Calu3 (cell line): ENCODE measurements around the gene GSX2. TPM values are rescaled to one million over a fixed set of nuclear protein-coding genes. Genes with fewer than 3 reads are reported as not detected.
A peak's percentile ranks its signal among the peaks of the same experiment; 100 is the strongest.

Experiments
- BruUV-seq: library from RNA; stranded (reverse); fragments of 400-500 nt; replicated peaks from 2 replicates; lab custom pipeline; 2021; lab: Mats Ljungman, UMichigan
- CTCF ChIA-PET: fragments of 300-600 bp; sonication (Branson Sonifier 250); formaldehyde crosslinking; loops from one replicate; lab custom pipeline; 2022; ENCODE audit warnings: antibody characterized with exemption; lab: Charles Lee
- DNase-seq: peaks from one replicate; pipeline ENCODE4 v3.0.0; 2022
- H3K27ac Mint-ChIP-seq: one replicate; pipeline ENCODE4 v1.8.0; 2022; ENCODE audit warnings: mixed read lengths; ENCODE audit not compliant: unreplicated experiment
- H3K27me3 Mint-ChIP-seq: one replicate; pipeline ENCODE4 v1.8.0; 2022; ENCODE audit warnings: mixed read lengths; ENCODE audit not compliant: unreplicated experiment
- H3K36me3 Mint-ChIP-seq: one replicate; pipeline ENCODE4 v1.8.0; 2022; ENCODE audit warnings: mild to moderate bottlenecking, moderate library complexity, mixed read lengths; ENCODE audit not compliant: insufficient read depth, unreplicated experiment
- H3K4me1 Mint-ChIP-seq: one replicate; pipeline ENCODE4 v1.8.0; 2022; ENCODE audit warnings: mild to moderate bottlenecking, low read depth, mixed read lengths; ENCODE audit not compliant: unreplicated experiment
- H3K4me3 Mint-ChIP-seq: one replicate; pipeline ENCODE4 v1.8.0; 2022; ENCODE audit warnings: mild to moderate bottlenecking, low read depth, moderate library complexity, mixed read lengths; ENCODE audit not compliant: unreplicated experiment
- H3K9me3 Mint-ChIP-seq: one replicate; pipeline ENCODE4 v1.8.0; 2022; ENCODE audit warnings: low read depth, mixed read lengths; ENCODE audit not compliant: unreplicated experiment
- intact Hi-C: fragments of 100-400 bp; cut with micrococcal nuclease; formaldehyde crosslinking; loops from one replicate; pipeline ENCODE4 v1.10.0; 2022; ENCODE audit not compliant: unreplicated experiment
- total RNA-seq: library from RNA; stranded (reverse); gene quantifications from 2 replicates; pipeline ENCODE4 v1.2.3, GENCODE V29; 2022
- TF ChIP-seq, protein P1 (sequence below): fragments of 200-600 bp; IDR thresholded peaks from one replicate; pipeline ENCODE4 v1.8.0; 2022; ENCODE audit warnings: antibody characterized with exemption; ENCODE audit not compliant: unreplicated experiment

The GSX2 gene
- total RNA-seq, 1 experiment from 2014 or later, result not detected

DNA sequence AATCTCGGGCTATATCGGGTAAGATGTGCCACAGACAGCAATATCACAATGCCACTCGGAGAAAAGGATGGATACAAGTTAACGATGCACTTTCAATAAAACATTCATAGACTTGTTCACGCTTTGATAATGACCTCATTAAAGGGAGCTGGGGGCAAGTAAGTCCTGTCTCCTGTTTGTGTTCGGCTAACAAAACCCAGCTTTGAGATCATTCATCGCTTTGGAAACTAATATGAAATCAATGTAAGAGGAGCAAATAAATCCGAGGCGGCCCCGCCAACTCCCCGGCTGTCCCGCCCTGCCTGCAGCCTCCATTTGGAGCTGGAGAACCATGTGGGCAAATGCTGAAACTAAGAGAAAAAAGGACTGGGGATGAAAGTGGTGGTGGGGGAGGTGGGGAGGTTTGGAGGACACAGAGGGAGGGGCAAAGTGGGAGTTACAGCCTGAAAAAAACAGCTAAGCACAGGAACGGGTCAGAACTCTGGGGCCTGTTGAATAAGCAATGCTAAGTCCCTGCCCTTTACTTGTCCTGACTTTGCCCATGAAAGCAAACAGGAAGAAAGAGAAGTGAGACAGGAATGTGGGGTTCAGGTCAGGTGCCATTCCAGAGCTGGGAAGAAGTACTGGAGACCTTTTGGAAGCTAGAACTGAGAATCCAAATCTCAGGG lies 3.5 kb upstream of the GSX2 start:
- no peak for DNase-seq
- Mint-ChIP-seq H3K4me1 (peaks cover 11% of the 10 kb centered on the region), H3K36me3 (peaks cover 7% of the 10 kb centered on the region), H3K27ac (no peak overlapping the region), H3K27me3 (peaks cover 57% of the 10 kb centered on the region), H3K4me3 (no peak overlapping the region), H3K9me3 (no peaks in the 10 kb centered on the region)
- CTCF ChIA-PET, result no interaction called here
- TF ChIP-seq, protein P1, sequence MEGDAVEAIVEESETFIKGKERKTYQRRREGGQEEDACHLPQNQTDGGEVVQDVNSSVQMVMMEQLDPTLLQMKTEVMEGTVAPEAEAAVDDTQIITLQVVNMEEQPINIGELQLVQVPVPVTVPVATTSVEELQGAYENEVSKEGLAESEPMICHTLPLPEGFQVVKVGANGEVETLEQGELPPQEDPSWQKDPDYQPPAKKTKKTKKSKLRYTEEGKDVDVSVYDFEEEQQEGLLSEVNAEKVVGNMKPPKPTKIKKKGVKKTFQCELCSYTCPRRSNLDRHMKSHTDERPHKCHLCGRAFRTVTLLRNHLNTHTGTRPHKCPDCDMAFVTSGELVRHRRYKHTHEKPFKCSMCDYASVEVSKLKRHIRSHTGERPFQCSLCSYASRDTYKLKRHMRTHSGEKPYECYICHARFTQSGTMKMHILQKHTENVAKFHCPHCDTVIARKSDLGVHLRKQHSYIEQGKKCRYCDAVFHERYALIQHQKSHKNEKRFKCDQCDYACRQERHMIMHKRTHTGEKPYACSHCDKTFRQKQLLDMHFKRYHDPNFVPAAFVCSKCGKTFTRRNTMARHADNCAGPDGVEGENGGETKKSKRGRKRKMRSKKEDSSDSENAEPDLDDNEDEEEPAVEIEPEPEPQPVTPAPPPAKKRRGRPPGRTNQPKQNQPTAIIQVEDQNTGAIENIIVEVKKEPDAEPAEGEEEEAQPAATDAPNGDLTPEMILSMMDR, result no peak
- no TSS peak for BruUV-seq
- intact Hi-C loops, result no loop called here

DNA sequence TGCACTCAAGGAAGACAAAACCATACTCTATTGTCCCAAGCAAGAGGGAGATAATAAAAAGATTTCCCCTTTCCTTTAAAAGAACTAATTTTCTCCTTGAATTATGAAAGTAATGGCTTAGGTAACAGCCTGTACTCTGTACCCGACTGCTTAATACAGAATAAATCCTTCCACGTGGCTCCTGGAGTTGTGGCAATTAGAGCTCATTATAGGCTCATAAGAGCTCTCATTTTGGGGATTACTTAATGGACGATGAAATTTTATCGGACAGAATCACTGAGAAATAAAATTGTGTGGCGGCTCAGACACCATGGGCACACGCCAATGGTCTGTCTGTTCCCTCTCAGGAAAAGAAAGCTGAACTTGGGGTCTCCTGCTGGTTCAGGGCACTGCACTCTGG lies 2.8 kb upstream of the GSX2 start:
- Mint-ChIP-seq H3K4me3 (no peak overlapping the region), H3K4me1 (peaks cover 5% of the 10 kb centered on the region), H3K9me3 (no peaks in the 10 kb centered on the region), H3K36me3 (peaks cover under 1% of the 10 kb centered on the region), H3K27me3 (peaks cover 64% of the 10 kb centered on the region), H3K27ac (no peak overlapping the region)
- no TSS peak for BruUV-seq
- intact Hi-C loops, result no loop called here
- CTCF ChIA-PET, result no interaction called here
- TF ChIP-seq, protein P1, result no peak
- DNase-seq, result no peak

DNA sequence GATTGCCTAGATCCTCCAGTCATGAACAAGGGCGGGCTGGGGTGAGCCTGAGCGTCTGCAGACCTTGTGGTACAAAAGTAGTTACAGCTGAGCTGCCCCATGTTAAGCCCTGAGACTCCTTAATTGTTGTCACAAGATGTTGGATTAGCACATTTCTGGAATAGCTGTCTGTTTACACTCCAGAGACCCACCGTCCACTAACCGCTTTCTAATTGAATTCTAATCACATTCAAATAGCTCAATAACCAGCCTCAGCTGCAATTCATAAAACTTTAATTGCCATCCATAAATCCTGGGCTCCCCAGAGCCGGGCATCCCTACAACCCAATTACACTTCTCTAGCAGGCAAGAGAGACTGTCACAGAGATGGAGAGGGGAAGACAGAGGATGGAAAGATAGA lies 1.6 kb upstream of the GSX2 start:
- no peak overlapping the region for H3K27ac Mint-ChIP-seq
- peaks cover 76% of the 10 kb centered on the region for H3K27me3 Mint-ChIP-seq
- H3K4me3 Mint-ChIP-seq, result no peak overlapping the region
- no TSS peak for BruUV-seq
- no peak for DNase-seq
- no peaks in the 10 kb centered on the region for H3K9me3 Mint-ChIP-seq
- intact Hi-C loops, result no loop called here
- CTCF ChIA-PET, result no interaction called here
- H3K4me1 Mint-ChIP-seq, result peaks cover 5% of the 10 kb centered on the region
- H3K36me3 Mint-ChIP-seq, result no peaks in the 10 kb centered on the region
- TF ChIP-seq, protein P1, result no peak

DNA sequence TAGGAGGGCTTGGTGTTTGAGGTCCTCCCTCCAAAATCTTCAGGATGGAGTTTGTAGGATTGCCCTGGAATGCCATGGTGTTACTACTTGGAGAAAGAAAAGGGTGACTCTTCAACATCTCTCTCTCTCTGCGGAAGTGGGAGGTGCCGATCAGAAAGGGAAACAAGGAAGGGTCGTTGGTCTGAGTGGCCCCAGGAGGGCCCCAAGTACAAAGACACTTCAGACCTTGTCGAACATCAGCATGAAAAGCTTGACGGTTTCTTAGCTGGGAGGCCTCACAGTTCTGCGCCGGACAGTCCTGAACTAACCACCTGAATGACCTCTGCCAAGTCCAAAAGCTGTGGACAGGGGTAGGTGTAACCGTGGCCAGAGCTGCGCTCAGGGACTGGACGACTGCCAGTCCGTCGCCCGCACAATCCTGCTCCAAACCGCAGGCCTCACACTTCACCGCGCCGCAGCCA lies 646 bp upstream of the GSX2 start:
- Mint-ChIP-seq H3K36me3 (no peaks in the 10 kb centered on the region), H3K4me3 (peak overlapping the region; percentile 50), H3K27ac (no peak overlapping the region), H3K27me3 (peaks cover 80% of the 10 kb centered on the region), H3K4me1 (peaks cover 5% of the 10 kb centered on the region), H3K9me3 (no peaks in the 10 kb centered on the region)
- peak; percentile 4 for DNase-seq
- no TSS peak for BruUV-seq
- intact Hi-C loops, result no loop called here
- TF ChIP-seq, protein P1, result no peak
- CTCF ChIA-PET, result interaction anchor here (0.7 kb wide), 1 partner anchor 59 kb away, joined by 4 read pairs; no protein-coding TSS in a partner anchor
